ENCODE results near the gene COMT. TPM values are rescaled to one million over a fixed set of nuclear protein-coding genes. Genes with fewer than 3 reads are reported as not detected.

The COMT gene
- total RNA-seq = 237 and 344 TPM in 2 replicates

DNA sequence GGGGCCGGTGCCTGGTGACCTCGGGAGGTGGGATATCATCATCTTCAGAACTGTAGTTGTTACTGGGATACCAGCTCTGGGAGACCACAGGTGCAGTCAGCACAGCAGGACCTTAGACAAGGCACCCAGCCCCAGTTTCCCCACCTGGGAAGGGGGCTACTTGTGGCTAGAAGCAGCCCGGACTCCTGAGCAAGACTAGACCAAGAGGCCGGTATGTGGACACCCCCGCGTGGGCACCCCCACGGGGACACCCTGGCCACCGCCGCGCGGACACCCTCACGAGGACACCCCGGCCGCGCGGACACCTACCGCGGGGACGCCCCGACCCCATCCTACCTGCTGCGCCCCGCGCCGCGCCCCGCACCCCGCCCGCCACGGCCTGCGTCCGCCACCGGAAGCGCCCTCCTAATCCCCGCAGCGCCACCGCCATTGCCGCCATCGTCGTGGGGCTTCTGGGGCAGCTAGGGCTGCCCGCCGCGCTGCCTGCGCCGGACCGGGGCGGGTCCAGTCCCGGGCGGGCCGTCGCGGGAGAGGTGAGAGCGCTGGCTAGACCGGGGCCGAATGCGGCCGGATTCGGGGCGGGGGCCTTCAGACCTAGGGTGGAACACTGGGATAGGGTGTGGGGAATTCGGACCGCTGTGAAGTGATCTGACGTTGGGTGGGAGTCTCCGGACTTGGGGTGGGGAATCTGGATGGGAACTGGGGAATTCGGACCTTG is at the start of gene COMT, which contains the start of gene TXNRD2:
COMT (plus strand) TSS at position 408 of the 718 bp plus-strand sequence. CDS start 20,755 bp downstream, outside the sequence.
TXNRD2 (minus strand) TSS at position 454 of the 718 bp plus-strand sequence; CDS start at position 439, 15 bp downstream.

DNA sequence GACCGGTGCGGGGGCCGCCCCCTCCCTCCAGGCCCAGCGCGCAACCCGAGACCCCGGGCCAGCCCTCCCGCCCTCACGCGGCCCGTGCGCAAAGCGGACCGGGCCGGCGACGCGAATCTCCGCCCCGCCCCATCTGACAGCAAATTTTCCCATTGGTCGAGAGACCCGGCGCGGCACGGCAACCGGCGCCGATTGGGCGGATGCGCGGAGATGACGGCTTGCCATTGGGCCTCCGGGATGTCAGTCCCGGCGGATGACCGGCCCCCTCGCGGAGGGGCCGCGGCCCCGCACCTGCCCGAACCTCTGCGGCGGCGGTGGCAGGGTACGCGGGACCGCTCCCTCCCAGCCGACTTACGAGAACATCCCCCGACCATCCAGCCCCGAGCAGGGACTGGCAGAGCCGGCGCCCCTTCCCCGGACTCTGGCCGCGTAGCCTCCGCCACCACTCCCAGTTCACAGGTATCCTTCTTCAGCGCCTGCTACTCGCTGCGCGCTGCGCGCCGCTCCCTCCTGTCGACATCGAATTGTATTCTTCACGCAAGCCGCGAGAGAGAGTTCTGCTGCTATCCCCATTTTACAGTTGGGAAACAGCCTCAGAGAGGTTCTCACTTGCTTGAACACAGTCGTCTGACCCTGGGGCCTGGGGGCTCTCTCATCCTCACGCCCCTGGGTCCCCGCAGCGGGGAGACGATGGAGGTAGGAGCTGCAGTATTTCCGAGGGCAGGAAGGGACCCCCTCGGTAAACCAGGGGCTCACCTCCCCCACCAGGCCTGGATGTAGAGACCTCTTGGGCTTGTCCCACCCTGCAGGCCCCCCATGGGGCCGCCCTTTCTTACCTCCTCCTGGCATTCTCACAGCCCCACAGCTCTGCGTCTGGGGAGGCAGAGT is 75.4 kb downstream of the COMT start, which contains the start of gene ARVCF:
ARVCF (minus strand) TSS at position 90 of the 888 bp plus-strand sequence. CDS start 26,029 bp downstream, outside the sequence.

Other genes starting within 250 kb of the COMT start
- gene SEPTIN5, start 227.3 kb upstream of the COMT start, total RNA-seq = 10.0 and 22.6 TPM in 2 replicates
- gene GP1BB, start 218.2 kb upstream of the COMT start, total RNA-seq = 1.00 and 1.5 TPM in 2 replicates
- gene TBX1, start 181.0 kb upstream of the COMT start, total RNA-seq = not detected in 2 replicates
- 4.4 and 5.2 TPM in 2 replicates for gene GNB1L, start 86.9 kb upstream of the COMT start, total RNA-seq
- 5.7 and 8.0 TPM in 2 replicates for gene RTL10, start 86.9 kb upstream of the COMT start, total RNA-seq
- 18.5 and 21.9 TPM in 2 replicates for gene TXNRD2, start within 50 bp of the COMT start, total RNA-seq
- gene ARVCF, start 75.1 kb downstream of the COMT start, total RNA-seq = 4.1 and 4.8 TPM in 2 replicates
- gene TANGO2, start 79.3 kb downstream of the COMT start, total RNA-seq = 42.0 and 49.8 TPM in 2 replicates
- gene DGCR8, start 138.5 kb downstream of the COMT start, total RNA-seq = 26.0 and 29.5 TPM in 2 replicates
- gene RANBP1, start 174.3 kb downstream of the COMT start, total RNA-seq = 115 and 124 TPM in 2 replicates
- gene TRMT2A, start 175.5 kb downstream of the COMT start, total RNA-seq = 34.3 and 47.9 TPM in 2 replicates
- 3.1 and 6.3 TPM in 2 replicates for gene ZDHHC8, start 190.0 kb downstream of the COMT start, total RNA-seq
- 0.46 and 1.3 TPM in 2 replicates for gene CCDC188, start 209.3 kb downstream of the COMT start, total RNA-seq

Measured in smooth muscle cell of bladder (primary cell).